GM21576 (cell line): ENCODE results near the gene SHBG.
"Not testable (repeated sequence)": the region's sequence is repeated elsewhere in the genome, so short reads cannot be mapped to it uniquely, and the experiment has no call there.

Experiments used
- ATAC-seq: cut with Tn5 transposase; IDR thresholded peaks from one replicate; pipeline ENCODE4 v1.9.1; 2021; ENCODE audit warnings: mild to moderate bottlenecking, moderate library complexity; ENCODE audit not compliant: unreplicated experiment

SHBG gene, protein sequence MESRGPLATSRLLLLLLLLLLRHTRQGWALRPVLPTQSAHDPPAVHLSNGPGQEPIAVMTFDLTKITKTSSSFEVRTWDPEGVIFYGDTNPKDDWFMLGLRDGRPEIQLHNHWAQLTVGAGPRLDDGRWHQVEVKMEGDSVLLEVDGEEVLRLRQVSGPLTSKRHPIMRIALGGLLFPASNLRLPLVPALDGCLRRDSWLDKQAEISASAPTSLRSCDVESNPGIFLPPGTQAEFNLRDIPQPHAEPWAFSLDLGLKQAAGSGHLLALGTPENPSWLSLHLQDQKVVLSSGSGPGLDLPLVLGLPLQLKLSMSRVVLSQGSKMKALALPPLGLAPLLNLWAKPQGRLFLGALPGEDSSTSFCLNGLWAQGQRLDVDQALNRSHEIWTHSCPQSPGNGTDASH

DNA sequence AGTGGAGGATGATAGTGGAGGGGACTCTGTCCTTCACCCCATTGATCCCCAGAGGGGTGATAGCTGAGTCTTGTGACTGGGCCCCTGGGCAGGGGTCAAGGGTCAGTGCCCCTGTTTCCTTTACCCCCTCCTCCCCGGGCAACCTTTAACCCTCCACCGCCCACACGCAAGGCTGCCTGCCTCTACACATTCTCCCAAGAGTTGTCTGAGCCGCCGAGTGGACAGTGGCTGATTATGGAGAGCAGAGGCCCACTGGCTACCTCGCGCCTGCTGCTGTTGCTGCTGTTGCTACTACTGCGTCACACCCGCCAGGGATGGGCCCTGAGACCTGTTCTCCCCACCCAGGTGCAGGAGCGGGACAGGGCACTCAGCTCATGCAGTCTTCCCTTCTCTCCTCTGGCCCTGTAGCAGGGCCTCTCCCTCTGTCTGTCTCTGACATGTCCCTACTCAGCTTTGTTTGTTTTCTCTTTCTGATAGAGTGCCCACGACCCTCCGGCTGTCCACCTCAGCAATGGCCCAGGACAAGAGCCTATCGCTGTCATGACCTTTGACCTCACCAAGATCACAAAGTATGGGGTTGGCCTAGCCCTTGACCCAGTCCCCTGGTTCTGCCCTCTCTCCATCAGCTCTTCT lies at the start of gene SHBG:
SHBG (plus strand) TSS at position 197 of the 633 bp plus-strand sequence; CDS start at position 235, 38 bp downstream.
- ATAC-seq: no peak

- no peak for ATAC-seq
Measured at GRCh38 chr17:7580604-7581575, 49.0 kb upstream of the SHBG start.

GRCh38 chr17:7582396-7583252 lies 47.3 kb upstream of the SHBG start:
- no peak for ATAC-seq

DNA sequence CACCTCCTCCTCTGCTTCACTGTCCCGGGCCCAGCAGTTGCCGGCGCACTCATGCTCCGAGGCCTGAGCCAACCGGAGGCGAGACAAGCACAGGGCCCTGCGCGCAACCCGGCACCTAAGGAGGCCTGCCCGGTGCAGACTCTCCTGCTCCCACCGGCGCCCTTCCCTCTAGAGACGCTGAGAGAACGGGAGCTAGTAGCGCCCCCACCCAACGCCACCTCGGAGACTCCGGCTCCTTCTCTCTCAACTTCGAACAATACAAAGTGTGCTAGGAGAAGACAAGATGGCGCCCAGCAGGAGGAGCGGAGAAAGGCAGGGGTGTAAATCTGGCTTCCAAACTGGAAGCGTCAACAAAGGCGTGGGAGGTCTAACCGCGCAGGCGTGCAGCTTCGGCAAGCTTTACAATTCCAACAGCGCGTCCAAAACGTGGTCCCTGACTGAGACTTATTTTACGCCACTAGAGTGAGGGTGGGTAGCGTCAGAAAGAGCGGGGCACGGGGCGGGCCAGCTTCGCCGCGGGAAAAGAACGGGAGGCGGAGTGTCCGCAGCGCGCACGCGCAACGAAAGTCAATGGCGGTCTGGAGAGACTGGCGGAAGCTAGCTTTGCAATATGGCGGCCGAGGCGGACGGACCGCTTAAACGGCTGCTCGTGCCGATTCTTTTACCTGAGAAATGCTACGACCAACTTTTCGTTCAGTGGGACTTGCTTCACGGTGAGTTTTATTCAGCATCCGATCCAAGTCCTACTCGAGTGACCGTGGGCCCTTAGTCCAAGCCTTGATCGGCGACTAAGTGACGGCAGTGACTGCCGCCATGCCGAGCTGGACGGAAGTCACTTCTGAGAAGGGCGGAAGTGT lies 46.5 kb upstream of the SHBG start, which contains the start of gene MPDU1:
MPDU1 (plus strand) TSS at position 600 of the 857 bp plus-strand sequence; CDS start at position 611, 11 bp downstream.
- ATAC-seq: peak; percentile 57

DNA sequence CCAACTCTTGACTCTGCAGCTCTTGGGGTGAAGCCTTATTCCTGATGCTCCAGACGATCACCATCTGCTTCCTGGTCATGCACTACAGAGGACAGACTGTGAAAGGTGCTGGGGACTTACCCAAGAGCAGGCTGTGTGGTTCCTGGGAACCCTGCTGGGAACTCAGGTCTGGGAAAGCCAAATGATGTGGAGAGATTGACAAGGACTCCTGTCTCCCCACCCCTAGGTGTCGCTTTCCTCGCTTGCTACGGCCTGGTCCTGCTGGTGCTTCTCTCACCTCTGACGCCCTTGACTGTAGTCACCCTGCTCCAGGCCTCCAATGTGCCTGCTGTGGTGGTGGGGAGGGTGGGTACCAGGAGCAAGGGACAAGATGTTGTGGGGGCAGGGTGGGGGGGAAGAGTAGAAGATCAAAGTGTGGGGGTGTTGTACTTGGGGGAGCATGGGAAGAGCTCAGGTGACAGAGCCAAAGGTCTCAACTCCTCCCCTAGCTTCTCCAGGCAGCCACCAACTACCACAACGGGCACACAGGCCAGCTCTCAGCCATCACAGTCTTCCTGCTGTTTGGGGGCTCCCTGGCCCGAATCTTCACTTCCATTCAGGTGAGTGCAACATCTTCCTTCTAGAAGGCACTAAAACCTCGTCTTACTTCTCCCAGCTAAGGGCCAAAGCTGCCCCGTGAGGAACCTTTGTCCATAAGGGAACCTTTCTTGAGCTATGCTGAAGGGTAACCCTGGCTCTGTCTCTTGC lies 43.1 kb upstream of the SHBG start:
- ATAC-seq: no peak

DNA sequence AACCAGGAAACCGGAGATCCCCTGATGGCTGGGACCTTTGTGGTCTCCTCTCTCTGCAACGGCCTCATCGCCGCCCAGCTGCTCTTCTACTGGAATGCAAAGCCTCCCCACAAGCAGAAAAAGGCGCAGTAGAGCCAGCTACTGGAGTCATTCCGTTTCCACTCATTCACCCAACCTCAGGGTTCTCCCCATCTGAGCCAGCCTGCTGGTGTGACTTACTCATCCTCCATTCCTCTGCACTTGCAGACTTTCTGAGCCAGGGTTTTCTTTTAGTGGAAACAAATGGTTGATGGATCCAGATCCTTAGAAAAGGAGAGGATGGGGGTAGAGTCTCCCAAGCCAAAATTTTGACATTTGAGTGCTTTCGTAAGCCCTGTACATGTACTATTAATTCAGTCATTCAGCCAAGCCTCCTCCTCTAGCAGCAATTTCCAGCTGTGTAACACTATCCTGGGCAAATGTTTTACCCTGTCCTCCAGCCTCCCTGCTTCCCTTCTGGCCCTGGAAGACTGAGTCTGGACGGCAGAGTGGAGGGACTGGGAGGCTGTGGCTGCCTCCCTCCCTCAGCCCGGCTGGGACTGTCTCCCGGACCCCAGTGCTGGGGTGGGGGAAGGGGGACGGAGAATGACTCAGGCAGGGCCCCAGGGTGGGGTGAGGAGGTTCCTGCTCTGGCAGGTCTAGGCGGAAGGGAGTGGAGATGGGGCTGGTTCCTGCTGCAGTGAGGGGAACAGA lies 42.3 kb upstream of the SHBG start:
- ATAC-seq: no peak

DNA sequence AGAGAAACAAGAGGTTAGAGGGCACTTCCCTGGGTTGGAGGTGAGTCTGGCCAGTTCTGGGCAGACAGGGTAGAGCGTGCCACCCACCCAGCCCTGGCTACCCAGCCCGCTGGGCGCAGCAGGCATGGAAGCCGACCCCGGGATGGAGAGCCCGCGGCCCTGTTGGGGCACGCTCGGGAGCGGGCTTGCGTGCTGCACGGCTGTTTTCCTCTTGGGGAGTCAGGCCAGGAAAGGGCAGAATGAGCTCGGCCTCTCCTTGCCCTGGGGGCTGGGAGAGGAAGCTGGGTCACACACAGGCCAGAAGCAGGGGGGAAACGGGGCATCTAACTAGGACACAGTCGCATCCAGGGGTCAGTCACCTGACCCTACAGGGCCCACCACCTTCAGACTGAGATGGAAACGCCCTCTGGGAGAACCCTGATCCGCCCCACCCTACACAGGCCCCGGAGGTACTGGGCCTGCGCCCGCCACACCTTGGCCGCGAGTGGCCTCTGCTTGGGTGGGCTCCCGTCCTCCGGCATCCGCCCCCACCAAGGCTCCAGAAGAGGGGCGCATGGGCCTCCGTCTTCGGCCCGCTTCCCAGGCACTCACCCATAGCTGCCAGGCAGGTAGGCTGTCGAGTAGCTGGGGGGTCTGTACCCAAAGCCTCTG lies 41.3 kb upstream of the SHBG start:
- no peak for ATAC-seq

GRCh38 chr17:7589204-7589868 lies 40.6 kb upstream of the SHBG start:
- no peak for ATAC-seq

- no peak for ATAC-seq
Measured at GRCh38 chr17:7589891-7590691, 39.8 kb upstream of the SHBG start, which contains the start of gene SOX15. Gene SOX15, minus strand, starts transcription at chr17:7590094. Its CDS starts 418 bp downstream, at chr17:7589676.

- ATAC-seq: no peak
Measured at GRCh38 chr17:7590743-7591142, 39.2 kb upstream of the SHBG start.

- ATAC-seq: no peak
Measured at GRCh38 chr17:7591596-7591995, 38.3 kb upstream of the SHBG start.

GRCh38 chr17:7592422-7593021 lies 37.4 kb upstream of the SHBG start:
- ATAC-seq: no peak

- no peak for ATAC-seq
Measured at GRCh38 chr17:7593296-7593695, 36.6 kb upstream of the SHBG start.

DNA sequence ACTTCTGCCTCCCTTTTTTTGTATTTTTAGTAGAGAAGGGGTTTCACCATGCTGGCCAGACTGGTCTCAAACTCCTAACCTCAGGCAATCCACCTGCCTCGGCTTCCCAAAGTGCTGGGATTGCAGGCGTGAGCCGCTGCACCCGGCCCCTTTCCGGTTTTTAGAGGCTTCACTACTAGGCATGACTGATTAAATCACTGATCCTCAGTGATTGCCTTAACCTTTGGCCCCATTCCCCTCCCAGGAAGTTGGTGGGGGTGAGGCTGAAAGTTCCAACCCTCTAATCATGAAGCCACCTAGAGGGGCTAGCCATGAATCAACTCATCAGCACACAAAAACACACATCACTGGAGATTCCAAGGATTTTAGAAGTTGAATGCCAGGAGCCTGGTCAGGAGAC lies 32.4 kb upstream of the SHBG start:
- not testable (repeated sequence) for ATAC-seq

DNA sequence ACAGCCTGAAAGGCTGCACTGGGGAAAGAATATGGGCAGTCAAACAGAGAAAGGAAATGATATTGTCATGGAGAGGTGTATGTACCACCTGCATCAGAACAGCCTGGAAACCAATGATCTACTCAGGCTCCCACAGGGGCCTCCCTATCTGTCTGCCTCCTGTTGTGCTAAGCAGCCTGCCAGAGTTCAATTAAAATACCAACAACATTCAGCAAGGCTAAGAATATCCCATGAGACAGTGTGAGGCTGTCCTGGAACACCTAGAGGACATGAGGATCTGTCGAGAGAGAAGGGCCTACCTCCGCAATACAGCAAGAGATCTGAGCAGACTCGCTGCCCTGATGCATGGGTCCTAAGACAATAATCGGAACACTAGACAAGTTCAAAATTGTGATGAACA lies 23.7 kb upstream of the SHBG start:
- ATAC-seq: no peak
